ENCODE measurements around the gene ATXN1.

The ATXN1 gene

DNA sequence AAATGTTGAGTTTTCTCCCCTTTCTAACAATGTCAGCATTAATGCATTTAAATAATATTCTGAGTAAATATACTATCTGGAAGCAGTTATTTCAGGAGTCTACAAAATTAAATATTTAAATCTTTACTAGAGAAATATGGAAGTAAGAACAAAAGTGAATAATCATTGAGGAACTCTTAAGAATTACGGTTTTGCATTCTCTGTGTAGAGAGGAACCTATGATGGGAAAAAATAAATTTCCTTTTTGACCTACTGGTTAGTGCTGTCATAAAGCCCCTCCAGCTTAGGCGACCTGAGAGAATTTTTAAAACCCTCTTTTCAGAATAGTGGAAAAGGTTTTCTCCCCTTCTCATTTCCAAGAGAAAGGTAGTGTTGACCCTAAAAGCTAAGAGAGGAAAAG, 64.8 kb downstream of the ATXN1 start:
- no peak for DNase-seq

DNA sequence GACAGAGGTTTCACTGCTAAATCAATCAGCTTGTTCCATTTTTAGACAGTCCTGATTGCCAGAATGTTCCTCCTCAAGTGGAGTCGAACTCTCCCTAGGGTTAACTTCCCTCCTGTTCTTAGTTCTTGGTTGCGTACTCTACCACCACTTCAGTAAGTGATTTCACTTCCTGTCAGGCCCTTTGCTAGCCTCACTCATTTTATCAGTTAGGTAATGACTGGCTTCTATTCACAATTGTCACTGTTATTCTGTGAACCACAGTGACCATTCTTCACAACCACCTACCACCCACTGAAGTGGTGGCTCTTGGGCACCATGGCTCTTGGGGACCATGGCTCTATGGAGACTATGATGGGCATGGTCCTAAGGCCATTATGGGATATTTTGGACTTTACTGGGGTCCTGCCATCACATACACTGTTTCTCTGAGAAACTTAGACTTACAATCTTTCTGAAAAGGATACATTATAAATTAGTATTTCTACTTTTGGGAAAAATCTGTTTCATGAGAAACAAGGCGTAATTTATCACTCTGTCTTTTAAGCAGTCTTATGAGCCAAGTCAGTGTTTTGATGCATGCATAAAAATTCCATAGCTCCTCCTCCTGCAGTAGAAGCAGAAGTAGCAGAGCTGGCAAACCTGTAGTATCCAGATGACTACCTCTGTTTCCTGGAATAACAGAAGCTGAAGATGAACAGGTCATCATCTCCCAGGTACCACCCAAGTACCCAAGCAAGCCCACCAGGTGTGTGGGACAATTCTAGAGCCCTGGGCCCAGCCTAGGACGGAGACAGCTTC, 66.3 kb downstream of the ATXN1 start:
- DNase-seq, result no peak

- DNase-seq, result no peak
These were observed 69.9 kb downstream of the ATXN1 start for GRCh38 chr6:16691324-16691723.

DNA sequence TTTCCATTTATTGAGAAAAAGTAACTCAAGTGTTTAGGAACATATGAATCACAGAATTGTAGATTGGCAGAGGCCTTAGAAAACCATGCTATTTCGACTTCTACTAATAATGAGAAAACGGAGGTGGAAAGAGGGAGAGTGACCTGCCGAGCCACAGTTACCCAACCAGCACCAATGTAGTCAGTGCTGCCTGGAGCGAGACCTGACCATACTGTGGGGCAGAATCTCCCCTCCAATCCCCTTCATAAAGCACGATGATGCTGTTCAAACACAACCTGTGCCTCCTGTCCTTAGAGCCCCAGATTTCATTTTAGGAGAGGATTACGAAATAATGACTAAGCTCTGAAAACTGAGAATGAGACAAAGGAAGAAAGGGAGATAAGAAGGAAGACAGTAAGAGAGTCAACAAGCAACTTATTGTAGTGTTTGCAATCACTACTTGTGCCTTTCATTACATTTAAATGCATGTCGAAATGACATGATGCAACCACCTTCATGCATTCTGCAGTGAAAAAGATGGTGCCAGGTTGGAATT, 70.6 kb downstream of the ATXN1 start:
- no peak for DNase-seq

- no peak for DNase-seq
These were observed 71.3 kb downstream of the ATXN1 start for GRCh38 chr6:16689788-16690607.

DNA sequence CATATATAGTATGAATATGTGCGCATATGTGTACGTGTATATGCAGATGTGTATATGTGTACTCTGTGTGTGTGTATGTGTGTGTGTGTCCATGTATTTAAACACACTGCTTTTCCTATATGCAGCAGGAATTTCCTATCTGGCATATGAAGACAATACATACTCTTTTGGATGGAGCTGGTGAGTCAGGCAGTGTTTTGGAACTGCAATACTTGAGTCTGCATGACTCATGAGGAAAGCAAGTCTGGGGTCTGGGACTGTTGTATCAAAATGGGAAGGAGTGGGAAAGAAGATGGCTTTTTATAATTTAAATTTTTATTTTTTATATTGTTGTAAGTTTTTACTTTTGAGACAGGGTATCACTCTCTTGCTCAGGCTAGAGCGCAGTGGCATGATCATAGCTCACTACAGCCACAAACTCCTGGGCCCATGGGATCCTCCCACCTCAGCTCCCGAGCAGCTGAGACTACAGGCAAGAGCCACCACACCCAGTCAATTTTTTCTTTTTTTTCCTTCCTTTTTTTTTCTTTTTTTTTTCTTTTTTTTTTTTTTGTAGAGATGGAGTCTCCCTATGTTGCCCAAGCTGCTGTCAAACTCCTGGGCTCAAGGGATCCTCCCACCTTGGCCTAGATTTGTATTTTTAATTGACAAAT, 72.2 kb downstream of the ATXN1 start:
- no peak for DNase-seq

GRCh38 chr6:16688436-16688835, 72.8 kb downstream of the ATXN1 start:
- DNase-seq, result no peak

DNA sequence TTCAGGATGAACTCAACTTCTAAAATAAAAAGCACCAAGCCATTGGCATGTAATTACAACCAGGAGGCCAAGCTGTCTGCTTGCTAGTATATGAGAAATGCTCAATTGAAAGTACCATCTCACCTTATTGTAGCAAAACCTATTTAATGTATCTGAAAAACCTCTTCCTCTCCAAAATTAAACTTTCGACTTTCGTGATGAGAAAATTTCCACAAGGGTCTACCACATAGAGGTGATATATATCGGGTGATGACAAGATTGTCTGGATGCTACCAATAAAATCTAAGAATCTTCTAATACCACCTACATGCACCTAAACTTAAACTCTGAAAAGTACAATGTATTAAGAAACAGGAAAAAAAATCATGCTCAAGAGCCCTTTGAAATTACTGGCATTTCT, 74.2 kb downstream of the ATXN1 start:
- DNase-seq, result no peak

GRCh38 chr6:16684896-16685554, 76.2 kb downstream of the ATXN1 start:
- DNase-seq, result no peak

DNA sequence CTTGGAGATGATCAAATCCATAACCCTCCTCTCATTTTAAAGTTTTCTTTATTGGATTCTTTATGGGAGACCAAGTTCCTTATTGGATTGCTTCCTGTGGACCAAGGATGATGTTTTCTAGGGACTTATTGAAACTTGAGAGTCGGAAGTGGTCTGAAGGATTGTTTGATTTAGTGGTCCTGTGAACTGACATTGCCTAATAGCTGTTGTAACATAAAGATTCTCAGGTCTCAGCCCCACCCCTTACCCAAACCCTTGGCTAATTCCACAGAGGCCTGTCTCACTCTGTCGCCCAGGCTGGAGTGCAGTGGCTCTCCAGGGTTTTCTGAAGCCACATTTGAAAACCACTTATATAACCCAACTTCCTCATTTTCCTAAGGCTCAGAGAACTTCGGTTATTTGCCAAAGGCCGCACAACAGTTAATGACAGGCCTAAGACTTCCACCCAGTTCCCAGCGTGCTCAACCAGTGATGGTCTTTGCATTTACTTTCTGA, 77.0 kb downstream of the ATXN1 start:
- no peak for DNase-seq

- no peak for DNase-seq
These were observed 77.5 kb downstream of the ATXN1 start for GRCh38 chr6:16683641-16684194.

DNA sequence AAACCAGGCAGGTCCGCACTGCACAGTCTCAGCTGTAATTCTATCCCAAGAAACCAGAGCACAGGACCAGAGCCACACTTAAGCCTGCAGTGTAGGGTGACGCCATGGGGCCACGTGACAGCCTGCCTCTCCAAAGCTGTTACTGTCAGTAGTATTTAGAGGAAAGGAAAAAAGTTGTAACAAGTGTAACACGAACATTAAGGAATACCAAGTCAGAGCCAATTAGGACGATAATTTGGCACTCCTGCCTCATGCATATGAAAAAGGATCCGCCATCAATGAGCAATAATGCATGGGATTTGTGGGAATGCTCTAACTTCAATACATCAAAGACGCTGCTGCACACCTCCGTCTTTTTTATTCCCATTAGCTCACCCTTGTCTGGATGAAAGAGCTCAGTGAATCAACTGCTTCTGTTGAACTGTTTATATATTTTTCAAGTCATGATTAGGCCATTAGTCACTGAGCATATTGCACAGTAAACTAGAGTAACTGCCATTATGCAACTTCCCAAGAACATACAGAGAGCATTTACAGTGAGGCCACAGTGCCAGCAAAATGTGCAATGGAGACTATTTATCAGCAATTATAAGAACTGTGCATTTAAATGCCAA, 79.9 kb downstream of the ATXN1 start:
- DNase-seq, result no peak

- no peak for DNase-seq
These were observed 82.2 kb downstream of the ATXN1 start for GRCh38 chr6:16679050-16679449.

GRCh38 chr6:16677458-16677857, 83.8 kb downstream of the ATXN1 start:
- no peak for DNase-seq

DNA sequence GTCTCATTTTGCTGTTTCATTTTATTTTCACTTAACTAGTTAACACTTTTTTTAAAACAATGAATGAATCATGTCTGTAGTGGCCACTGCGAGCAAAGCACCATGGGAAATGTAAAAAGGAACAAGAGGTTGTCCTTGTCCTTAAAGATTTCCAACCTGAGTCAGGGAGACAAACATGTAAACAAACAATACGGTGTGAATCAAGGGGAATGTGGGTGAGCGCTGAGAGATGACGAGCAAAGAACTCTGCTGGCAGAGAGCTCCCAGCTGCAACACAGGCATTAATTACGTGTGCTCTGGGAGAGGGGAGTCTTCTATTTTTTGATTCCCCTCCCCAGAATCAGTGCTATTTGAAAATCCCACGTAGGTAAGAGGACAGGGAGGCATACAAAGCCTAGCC, 84.3 kb downstream of the ATXN1 start:
- DNase-seq, result no peak

- no peak for DNase-seq
These were observed 84.9 kb downstream of the ATXN1 start for GRCh38 chr6:16676376-16676775.

DNA sequence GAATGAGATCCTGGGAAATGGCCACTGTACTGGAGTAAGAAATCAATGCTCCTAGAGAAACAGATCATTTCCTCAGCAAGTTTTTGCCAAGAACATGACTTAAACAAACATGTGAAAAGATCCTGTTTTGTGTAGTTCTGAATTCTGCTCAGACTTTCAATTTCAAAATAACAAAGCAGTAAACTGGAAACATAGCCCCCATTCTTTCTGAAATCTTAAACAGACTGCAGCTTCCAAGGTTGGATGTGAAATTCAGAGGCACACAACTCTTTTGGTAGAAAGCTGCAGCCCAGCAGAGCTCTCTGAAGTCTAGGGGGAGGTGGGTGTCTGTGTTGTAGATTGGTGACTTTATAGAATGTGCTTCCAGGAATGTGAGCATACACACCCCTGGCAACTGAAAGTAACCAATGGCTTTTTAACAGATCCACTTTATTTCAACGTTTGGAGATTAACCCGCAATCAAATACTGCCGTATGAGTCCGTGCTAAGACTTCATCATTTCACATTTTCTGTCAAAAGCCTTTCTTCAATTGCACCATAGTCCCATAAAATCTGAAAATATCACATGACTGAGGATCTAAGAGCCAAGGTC, 86.4 kb downstream of the ATXN1 start:
- no peak for DNase-seq

GRCh38 chr6:16673011-16673797, 88.1 kb downstream of the ATXN1 start:
- DNase-seq, result no peak

- DNase-seq, result no peak
These were observed 89.7 kb downstream of the ATXN1 start for GRCh38 chr6:16671302-16672289.

All from effector CD8-positive, alpha-beta T cell (primary cell).